SK-N-SH treated with all-trans-retinoic acid at 6 μM for 48 hours (cell line): ENCODE measurements around the gene DIP2C.
"Not testable (repeated sequence)": the region's sequence is repeated elsewhere in the genome, so short reads cannot be mapped to it uniquely, and the experiment has no call there.

ENCODE experiments used
- ATAC-seq: fragments of 200-7000 bp; cut with Tn5 transposase; 3 replicates; pipeline ENCODE4 v1.9.1; 2020; ENCODE audit warnings: mild to moderate bottlenecking, moderate library complexity
- ARNTL ChIP-seq: fragments of 450-650 bp; formaldehyde crosslinking; IDR thresholded peaks from 2 replicates; pipeline ENCODE4 v1.5.0; 2020; ENCODE audit warnings: low read depth, mild to moderate bottlenecking, moderate library complexity, borderline replicate concordance
- BACH2 ChIP-seq: fragments of 250-450 bp; sonication (Bioruptor Pico); IDR thresholded peaks from 2 replicates; pipeline ENCODE4 v1.9.0; 2021; ENCODE audit warnings: mild to moderate bottlenecking, borderline replicate concordance
- CREB5 ChIP-seq: fragments of 250-450 bp; sonication (Bioruptor Pico); IDR thresholded peaks from 2 replicates; pipeline ENCODE4 v1.5.1; 2020; ENCODE audit warnings: low read depth, mild to moderate bottlenecking, moderate library complexity
- CSDC2 ChIP-seq: fragments of 250-450 bp; sonication (Bioruptor Pico); IDR thresholded peaks from 2 replicates; pipeline ENCODE4 v1.5.0; 2020; ENCODE audit warnings: mild to moderate bottlenecking, moderate library complexity
- CSRNP3 ChIP-seq: fragments of 250-450 bp; sonication (Bioruptor Pico); IDR thresholded peaks from 2 replicates; pipeline ENCODE4 v1.5.1; 2021; ENCODE audit warnings: mild to moderate bottlenecking, moderate library complexity
- ESRRG ChIP-seq: fragments of 250-450 bp; sonication (Bioruptor Pico); IDR thresholded peaks from 2 replicates; pipeline ENCODE4 v1.6.1; 2021; ENCODE audit warnings: mild to moderate bottlenecking
- GLIS3 ChIP-seq: fragments of 250-450 bp; sonication (Bioruptor Pico); IDR thresholded peaks from 2 replicates; pipeline ENCODE4 v1.5.0; 2020; ENCODE audit warnings: mild to moderate bottlenecking, moderate library complexity
- ISL1 ChIP-seq: fragments of 250-450 bp; sonication (Bioruptor Pico); IDR thresholded peaks from 2 replicates; pipeline ENCODE4 v2.1.2; 2022; ENCODE audit warnings: mild to moderate bottlenecking, moderate library complexity
- OSR1 ChIP-seq: fragments of 250-450 bp; sonication (Bioruptor Pico); IDR thresholded peaks from 2 replicates; pipeline ENCODE4 v1.8.0; 2022; ENCODE audit warnings: moderate library complexity, mild to moderate bottlenecking, inconsistent platforms
- PATZ1 ChIP-seq: fragments of 250-450 bp; sonication (Bioruptor Pico); IDR thresholded peaks from 2 replicates; pipeline ENCODE4 v1.8.0; 2020; ENCODE audit warnings: mild to moderate bottlenecking, moderate library complexity, borderline replicate concordance
- POU6F1 ChIP-seq: fragments of 250-450 bp; sonication (Bioruptor Pico); IDR thresholded peaks from 2 replicates; pipeline ENCODE4 v1.8.0; 2021; ENCODE audit warnings: low read depth, mild to moderate bottlenecking, moderate library complexity, borderline replicate concordance
- PPARA ChIP-seq: fragments of 250-450 bp; sonication (Bioruptor Pico); IDR thresholded peaks from 2 replicates; pipeline ENCODE4 v1.5.0; 2020; ENCODE audit warnings: mild to moderate bottlenecking, borderline replicate concordance
- RARB ChIP-seq: fragments of 250-450 bp; sonication (Bioruptor Pico); IDR thresholded peaks from 2 replicates; pipeline ENCODE4 v1.8.0; 2021; ENCODE audit warnings: mild to moderate bottlenecking, moderate library complexity
- SNAI2 ChIP-seq: fragments of 250-450 bp; sonication (Bioruptor Pico); IDR thresholded peaks from 2 replicates; pipeline ENCODE4 v1.5.0; 2020; ENCODE audit warnings: mild to moderate bottlenecking, moderate library complexity
- TCF4 ChIP-seq: fragments of 250-450 bp; sonication (Bioruptor Pico); IDR thresholded peaks from 2 replicates; pipeline ENCODE4 v1.8.0; 2021; ENCODE audit warnings: mild to moderate bottlenecking, moderate library complexity, borderline replicate concordance
- TOX ChIP-seq: fragments of 250-450 bp; sonication (Bioruptor Pico); IDR thresholded peaks from 2 replicates; pipeline ENCODE4 v1.8.0; 2021; ENCODE audit warnings: mild to moderate bottlenecking, moderate library complexity, borderline replicate concordance
- ZC3H10 ChIP-seq: fragments of 250-450 bp; sonication (Bioruptor Pico); IDR thresholded peaks from 2 replicates; pipeline ENCODE4 v1.5.1; 2021; ENCODE audit warnings: mild to moderate bottlenecking, moderate library complexity
- ZFP3 ChIP-seq: fragments of 250-450 bp; sonication (Bioruptor Pico); IDR thresholded peaks from 2 replicates; pipeline ENCODE4 v1.5.0; 2020; ENCODE audit warnings: mild to moderate bottlenecking, moderate library complexity
- ZFP30 ChIP-seq: fragments of 450-650 bp; formaldehyde crosslinking; IDR thresholded peaks from 2 replicates; pipeline ENCODE4 v1.5.0; 2022; ENCODE audit warnings: mild to moderate bottlenecking, moderate library complexity
- ZNF8 ChIP-seq: fragments of 450-650 bp; formaldehyde crosslinking; IDR thresholded peaks from 2 replicates; pipeline ENCODE4 v1.5.0; 2020; ENCODE audit warnings: mild to moderate bottlenecking, moderate library complexity

Gene DIP2C

GRCh38 chr10:435397-435796 lies 254.1 kb downstream of the DIP2C start (continued):
- TF ChIP-seq PATZ1, result no peak
- TF ChIP-seq ESRRG (CRISPR knock-in tag), result no peak

- no peak for ATAC-seq
- TF ChIP-seq ZC3H10 (CRISPR knock-in tag), result no peak
- no peak for TF ChIP-seq TCF4 (CRISPR knock-in tag)
- no peak for TF ChIP-seq GLIS3 (CRISPR knock-in tag)
- no peak for TF ChIP-seq POU6F1 (CRISPR knock-in tag)
- no peak for TF ChIP-seq CSDC2
- TF ChIP-seq ZFP30 (CRISPR knock-in tag), result no peak
- TF ChIP-seq CSRNP3 (CRISPR knock-in tag), result no peak
- TF ChIP-seq ARNTL (CRISPR knock-in tag), result no peak
- no peak for TF ChIP-seq TOX (CRISPR knock-in tag)
- no peak for TF ChIP-seq CREB5
Measured at GRCh38 chr10:429696-430095, 259.8 kb downstream of the DIP2C start.

- no peak for ATAC-seq
- no peak for TF ChIP-seq ZC3H10 (CRISPR knock-in tag)
- no peak for TF ChIP-seq TCF4 (CRISPR knock-in tag)
- TF ChIP-seq ARNTL (CRISPR knock-in tag), result no peak
- TF ChIP-seq SNAI2 (CRISPR knock-in tag), result no peak
- no peak for TF ChIP-seq CREB5
- no peak for TF ChIP-seq BACH2 (CRISPR knock-in tag)
- TF ChIP-seq, all 23 proteins: peak for 0
Measured at GRCh38 chr10:427761-428519, 261.5 kb downstream of the DIP2C start.

GRCh38 chr10:425365-425764 lies 264.1 kb downstream of the DIP2C start:
- not testable (repeated sequence) for ATAC-seq

- not testable (repeated sequence) for ATAC-seq
Measured at GRCh38 chr10:424724-425123, 264.7 kb downstream of the DIP2C start.

- ATAC-seq, result no peak
- no peak for TF ChIP-seq ESRRG (CRISPR knock-in tag)
- TF ChIP-seq ZNF8 (CRISPR knock-in tag), result no peak
- TF ChIP-seq ISL1, result no peak
- TF ChIP-seq ARNTL (CRISPR knock-in tag), result no peak
- TF ChIP-seq ZFP3, result no peak
- TF ChIP-seq PPARA (CRISPR knock-in tag), result no peak
- TF ChIP-seq BACH2 (CRISPR knock-in tag), result no peak
- no peak for TF ChIP-seq OSR1
- no peak for TF ChIP-seq RARB
- TF ChIP-seq SNAI2 (CRISPR knock-in tag), result no peak
- TF ChIP-seq CSRNP3 (CRISPR knock-in tag), result no peak
- no peak for TF ChIP-seq PATZ1
Measured at GRCh38 chr10:423178-423577, 266.3 kb downstream of the DIP2C start.
